Loucy (cell line): ENCODE results near the gene HSD3B7.
A peak's percentile ranks its signal among the peaks of the same experiment; 100 is the strongest.

Experiments used
- H2AFZ ChIP-seq: fragments of 200-600 bp; sonication (generic); 2 replicates; pipeline ENCODE4 v1.6.0; 2016; ENCODE audit warnings: antibody characterized with exemption, mild to moderate bottlenecking, low read length, moderate library complexity
- H3F3A ChIP-seq: fragments of 200-600 bp; 2 replicates; pipeline ENCODE4 v1.6.0; 2016; ENCODE audit warnings: antibody characterized with exemption, low read depth, mild to moderate bottlenecking
- H3K27me3 ChIP-seq: fragments of 200-600 bp; sonication (generic); 2 replicates; pipeline ENCODE4 v1.6.1; 2014; ENCODE audit warnings: low read length, mild to moderate bottlenecking; ENCODE audit not compliant: insufficient read depth, poor library complexity, severe bottlenecking
- H3K36me3 ChIP-seq: fragments of 200-600 bp; sonication (generic); 2 replicates; pipeline ENCODE4 v1.6.1; 2016; ENCODE audit warnings: low read length; ENCODE audit not compliant: insufficient read depth
- H3K4me1 ChIP-seq: fragments of 200-600 bp; sonication (generic); 2 replicates; pipeline ENCODE4 v1.5.1; 2014; ENCODE audit warnings: low read length, mild to moderate bottlenecking; ENCODE audit not compliant: insufficient read depth, poor library complexity, severe bottlenecking
- H3K4me2 ChIP-seq: fragments of 200-600 bp; sonication (generic); 2 replicates; pipeline ENCODE4 v1.6.0; 2014; ENCODE audit warnings: antibody characterized with exemption, low read length, low read depth, mild to moderate bottlenecking; ENCODE audit not compliant: poor library complexity, severe bottlenecking
- H3K4me3 ChIP-seq: fragments of 200-600 bp; sonication (generic); 2 replicates; pipeline ENCODE4 v1.5.1; 2014; ENCODE audit warnings: low read length, mild to moderate bottlenecking, mixed read lengths; ENCODE audit not compliant: poor library complexity, severe bottlenecking
- H3K79me2 ChIP-seq: fragments of 200-600 bp; sonication (generic); 2 replicates; pipeline ENCODE4 v1.6.1; 2014; ENCODE audit warnings: low read length; ENCODE audit not compliant: insufficient read depth
- H3K9ac ChIP-seq: fragments of 200-600 bp; sonication (generic); 2 replicates; pipeline ENCODE4 v1.6.0; 2014; ENCODE audit warnings: mild to moderate bottlenecking, low read depth, low read length, moderate library complexity; ENCODE audit not compliant: poor library complexity, severe bottlenecking
- H3K9me2 ChIP-seq: fragments of 200-600 bp; sonication (generic); replicated peaks from 2 replicates; pipeline ENCODE4 v1.6.1; 2016; ENCODE audit warnings: low read depth, low read length, mixed read lengths
- H3K9me3 ChIP-seq: fragments of 200-600 bp; sonication (generic); 2 replicates; pipeline ENCODE4 v1.6.1; 2014; ENCODE audit warnings: mild to moderate bottlenecking, antibody characterized with exemption, low read length, low read depth; ENCODE audit not compliant: insufficient read depth
- H4K20me1 ChIP-seq: fragments of 200-600 bp; sonication (generic); 2 replicates; pipeline ENCODE4 v1.6.0; 2014; ENCODE audit warnings: antibody characterized with exemption, low read length, mild to moderate bottlenecking; ENCODE audit not compliant: insufficient read depth, poor library complexity, severe bottlenecking
- CTCF ChIP-seq: fragments of 200-600 bp; sonication (generic); conservative IDR thresholded peaks from 2 replicates; pipeline ENCODE4 v1.5.1; 2014; ENCODE audit warnings: mild to moderate bottlenecking, antibody characterized with exemption, low read length
- EZH2phosphoT487 ChIP-seq: fragments of 200-600 bp; IDR thresholded peaks from 2 replicates; pipeline ENCODE4 v1.6.1; 2018; ENCODE audit warnings: antibody characterized with exemption, mild to moderate bottlenecking, moderate library complexity, borderline replicate concordance

Gene HSD3B7

DNA sequence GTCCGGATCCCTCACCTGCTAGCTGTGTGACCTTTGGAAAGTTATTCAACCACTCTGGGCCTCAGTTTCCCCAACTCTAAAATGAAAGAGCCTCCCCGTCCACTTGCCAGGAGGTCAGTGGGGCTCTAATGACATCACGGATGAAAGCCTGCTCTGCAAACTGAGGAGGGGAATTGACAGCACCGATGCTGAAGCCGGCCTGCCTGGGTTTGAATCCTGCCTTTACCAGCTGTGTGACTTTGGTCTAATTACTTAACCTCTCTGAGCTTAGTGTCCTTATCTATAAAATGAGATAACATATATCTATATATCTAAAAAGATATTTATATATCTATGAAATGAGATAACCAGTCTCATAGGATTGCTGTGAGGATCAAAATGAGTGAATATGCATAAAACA lies 23.5 kb downstream of the HSD3B7 start:
- TF ChIP-seq EZH2phosphoT487 (no peak), CTCF (no peak)

GRCh38 chr16:31009120-31009519 lies 24.1 kb downstream of the HSD3B7 start:
- Histone ChIP-seq H2AFZ (no peak overlapping the region), H3K9ac (no peak overlapping the region), H3K36me3 (no peaks in the 10 kb centered on the region), H3K79me2 (no peaks in the 10 kb centered on the region), H3K27me3 (no peaks in the 10 kb centered on the region), H3K4me1 (peaks cover 5% of the 10 kb centered on the region), H3F3A (no peaks in the 10 kb centered on the region), H3K9me2 (no peaks in the 10 kb centered on the region), H4K20me1 (no peaks in the 10 kb centered on the region), H3K4me2 (no peak overlapping the region), H3K9me3 (no peaks in the 10 kb centered on the region), H3K4me3 (no peak overlapping the region)
- no peak for TF ChIP-seq CTCF
- TF ChIP-seq EZH2phosphoT487 = no peak

More for the DNA sequence above, 23.5 kb downstream of the HSD3B7 start:
- Histone ChIP-seq H3K4me3 (no peak overlapping the region), H3K4me2 (no peak overlapping the region), H3K9ac (no peak overlapping the region), H3K4me1 (peaks cover 5% of the 10 kb centered on the region), H3F3A (no peaks in the 10 kb centered on the region), H3K36me3 (no peaks in the 10 kb centered on the region), H3K79me2 (no peaks in the 10 kb centered on the region), H2AFZ (no peak overlapping the region), H3K9me2 (no peaks in the 10 kb centered on the region), H3K9me3 (no peaks in the 10 kb centered on the region), H3K27me3 (no peaks in the 10 kb centered on the region), H4K20me1 (no peaks in the 10 kb centered on the region)

- TF ChIP-seq CTCF (0 out of 2 replicates have a peak, but pooled peaks have one; percentile 15), EZH2phosphoT487 (no peak)
- Histone ChIP-seq H3K4me2 (peak overlapping the region; percentile 16), H3K4me3 (peak overlapping the region; percentile 28), H3K9ac (no peak overlapping the region), H3K4me1 (peaks cover 5% of the 10 kb centered on the region), H3K27me3 (no peaks in the 10 kb centered on the region), H3K9me3 (no peaks in the 10 kb centered on the region), H2AFZ (no peak overlapping the region), H3F3A (no peaks in the 10 kb centered on the region), H3K9me2 (no peaks in the 10 kb centered on the region), H3K79me2 (no peaks in the 10 kb centered on the region), H4K20me1 (no peaks in the 10 kb centered on the region), H3K36me3 (no peaks in the 10 kb centered on the region)
These were observed 25.0 kb downstream of the HSD3B7 start for GRCh38 chr16:31009894-31010584.
